Gastrocnemius medialis (tissue), 4 donors: ENCODE measurements around the gene CACNA1D.

Source experiments
- POLR2A ChIP-seq, 2 donors: fragments of 450-650 bp; IDR thresholded peaks; one replicate each; pipeline ENCODE4 v1.6.1; 2017; ENCODE audit warnings: antibody characterized with exemption in 2 of 2, mild to moderate bottlenecking in 2 of 2, moderate library complexity in 2 of 2
- TF ChIP-seq, protein P1 (sequence below), 5 experiments: fragments of 450-650 bp in 3 of 5; fragments of 200-600 bp in 2 of 5; sonication (generic) in 2 of 5; IDR thresholded peaks in 4 of 5; conservative IDR thresholded peaks in 1 of 5; 1 replicate in 4 of 5; 2 replicates in 1 of 5; pipeline ENCODE4 v1.5.1; 2016 to 2019; ENCODE audit warnings: antibody characterized with exemption in 5 of 5, mild to moderate bottlenecking in 3 of 5, moderate library complexity in 3 of 5

DNA sequence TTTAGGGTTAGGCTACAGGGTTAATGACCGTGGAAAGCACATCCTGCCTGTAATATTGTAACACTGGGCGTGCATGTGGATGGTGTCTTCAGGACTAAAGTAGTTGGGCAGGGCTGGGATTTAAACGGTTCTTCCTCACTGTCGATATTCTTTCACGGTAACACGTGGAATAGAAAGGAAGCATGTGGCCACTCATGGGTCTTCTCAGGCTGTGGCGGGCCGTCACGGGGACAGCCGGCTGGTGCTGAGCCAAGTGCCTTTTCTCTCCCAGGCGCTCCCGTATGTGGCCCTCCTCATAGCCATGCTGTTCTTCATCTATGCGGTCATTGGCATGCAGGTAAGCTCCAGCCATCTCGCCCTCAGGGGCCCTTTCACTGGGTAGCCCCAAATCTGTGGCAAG is 278.2 kb downstream of the CACNA1D start:
- TF ChIP-seq, protein P1, sequence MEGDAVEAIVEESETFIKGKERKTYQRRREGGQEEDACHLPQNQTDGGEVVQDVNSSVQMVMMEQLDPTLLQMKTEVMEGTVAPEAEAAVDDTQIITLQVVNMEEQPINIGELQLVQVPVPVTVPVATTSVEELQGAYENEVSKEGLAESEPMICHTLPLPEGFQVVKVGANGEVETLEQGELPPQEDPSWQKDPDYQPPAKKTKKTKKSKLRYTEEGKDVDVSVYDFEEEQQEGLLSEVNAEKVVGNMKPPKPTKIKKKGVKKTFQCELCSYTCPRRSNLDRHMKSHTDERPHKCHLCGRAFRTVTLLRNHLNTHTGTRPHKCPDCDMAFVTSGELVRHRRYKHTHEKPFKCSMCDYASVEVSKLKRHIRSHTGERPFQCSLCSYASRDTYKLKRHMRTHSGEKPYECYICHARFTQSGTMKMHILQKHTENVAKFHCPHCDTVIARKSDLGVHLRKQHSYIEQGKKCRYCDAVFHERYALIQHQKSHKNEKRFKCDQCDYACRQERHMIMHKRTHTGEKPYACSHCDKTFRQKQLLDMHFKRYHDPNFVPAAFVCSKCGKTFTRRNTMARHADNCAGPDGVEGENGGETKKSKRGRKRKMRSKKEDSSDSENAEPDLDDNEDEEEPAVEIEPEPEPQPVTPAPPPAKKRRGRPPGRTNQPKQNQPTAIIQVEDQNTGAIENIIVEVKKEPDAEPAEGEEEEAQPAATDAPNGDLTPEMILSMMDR (IDR thresholded peaks at IDR 0.05 in 4 of 5, conservative IDR thresholded peaks at IDR 0.05 in 1 of 5) = no peak
- TF ChIP-seq POLR2A (IDR thresholded peaks at IDR 0.05) = no peak
